HG03095 (cell line): ENCODE data around the gene BCAT1.
"Not testable (repeated sequence)": the region's sequence is repeated elsewhere in the genome, so short reads cannot be mapped to it uniquely, and the experiment has no call there.

Experiments used
- ATAC-seq: cut with Tn5 transposase; IDR thresholded peaks from one replicate; pipeline ENCODE4 v1.9.1; 2021; ENCODE audit warnings: moderate library complexity; ENCODE audit not compliant: unreplicated experiment

The BCAT1 gene

DNA sequence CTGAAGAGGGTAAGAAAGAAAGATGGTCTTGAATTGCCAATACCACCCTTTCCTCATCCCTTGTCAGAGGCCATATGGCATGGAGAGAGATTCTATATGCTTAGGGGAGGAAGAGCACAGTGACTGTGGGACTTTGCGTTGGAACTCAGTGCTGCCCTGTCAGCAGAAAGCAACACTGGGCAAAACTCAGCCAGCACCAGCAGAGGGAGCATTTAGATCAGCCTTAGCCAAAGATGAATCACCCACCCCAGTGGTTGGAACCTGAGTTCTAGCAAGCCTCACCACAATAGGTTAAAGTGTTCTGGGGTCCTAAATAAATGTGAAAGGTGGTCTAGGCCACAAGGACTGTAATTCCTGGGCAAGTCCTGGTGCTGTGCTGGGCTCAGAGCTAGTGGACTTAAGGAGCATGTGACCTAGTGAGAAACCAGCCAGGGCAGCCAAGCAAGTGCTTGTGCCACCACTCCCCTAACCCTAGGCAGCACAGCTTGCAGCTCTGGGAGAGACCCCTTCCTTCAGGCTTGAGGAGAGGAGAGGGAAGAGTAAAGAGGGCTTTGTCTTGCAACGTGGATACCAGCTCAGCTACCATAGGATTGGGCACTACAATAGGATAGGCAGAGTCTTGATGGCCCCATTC is 11.4 kb upstream of the BCAT1 start:
- ATAC-seq: peak; percentile 90

DNA sequence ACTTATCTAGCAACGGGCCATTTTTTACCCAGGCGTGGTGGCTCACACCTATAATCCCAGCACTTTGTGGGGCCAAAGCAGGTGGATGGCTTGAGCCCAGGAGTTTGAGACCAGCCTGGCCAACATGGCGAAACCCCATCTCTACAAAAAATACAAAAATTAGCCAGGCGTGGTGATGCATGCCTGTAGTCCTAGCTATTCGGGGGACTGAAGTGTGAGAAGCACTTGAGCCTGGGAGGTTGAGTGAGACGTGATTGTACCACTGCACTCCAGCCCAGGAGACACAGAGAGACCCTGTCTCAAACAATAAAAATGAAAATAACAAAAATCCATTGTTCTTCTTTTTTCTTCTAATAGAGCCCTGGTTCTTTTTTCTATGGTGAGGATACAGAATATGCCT is 7.5 kb upstream of the BCAT1 start:
- ATAC-seq: not testable (repeated sequence)

DNA sequence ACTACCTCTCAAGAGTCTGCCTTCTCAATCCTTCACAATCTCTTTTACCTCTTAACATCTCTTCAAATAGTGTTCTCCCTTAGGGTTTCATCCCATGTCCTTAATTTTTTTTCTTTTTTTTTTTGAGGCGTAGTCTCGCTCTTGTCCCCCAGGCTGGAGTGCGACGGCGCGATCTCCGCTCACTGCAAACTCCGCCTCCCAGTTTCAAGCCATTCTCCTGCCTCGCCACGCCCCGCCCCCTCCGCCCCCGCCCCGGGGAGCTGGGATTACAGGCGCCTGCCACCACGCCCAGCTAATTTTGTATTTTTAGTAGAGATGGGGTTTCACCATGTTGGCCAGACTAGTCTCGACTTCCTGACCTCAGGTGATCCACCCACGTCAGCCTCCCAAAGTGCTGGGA is 7.0 kb upstream of the BCAT1 start:
- no peak for ATAC-seq

DNA sequence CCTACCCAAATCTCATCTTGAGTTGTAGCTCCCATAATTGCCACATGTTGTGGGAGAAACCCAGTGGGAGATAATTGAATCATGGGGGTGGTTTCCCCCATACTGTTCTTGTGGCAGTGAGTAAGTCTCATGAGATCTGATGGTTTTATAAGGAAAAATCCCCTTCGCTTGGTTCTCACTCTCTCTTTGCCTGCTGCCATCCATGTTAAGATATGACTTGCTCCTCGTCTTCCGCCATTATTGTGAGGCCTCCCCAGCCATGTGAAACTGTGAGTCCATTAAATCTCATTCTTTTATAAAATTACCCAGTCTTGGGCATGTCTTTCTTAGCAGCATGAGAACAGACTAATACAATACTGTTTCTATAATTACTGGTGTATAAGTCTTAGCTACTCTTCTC is 6.5 kb upstream of the BCAT1 start:
- no peak for ATAC-seq

DNA sequence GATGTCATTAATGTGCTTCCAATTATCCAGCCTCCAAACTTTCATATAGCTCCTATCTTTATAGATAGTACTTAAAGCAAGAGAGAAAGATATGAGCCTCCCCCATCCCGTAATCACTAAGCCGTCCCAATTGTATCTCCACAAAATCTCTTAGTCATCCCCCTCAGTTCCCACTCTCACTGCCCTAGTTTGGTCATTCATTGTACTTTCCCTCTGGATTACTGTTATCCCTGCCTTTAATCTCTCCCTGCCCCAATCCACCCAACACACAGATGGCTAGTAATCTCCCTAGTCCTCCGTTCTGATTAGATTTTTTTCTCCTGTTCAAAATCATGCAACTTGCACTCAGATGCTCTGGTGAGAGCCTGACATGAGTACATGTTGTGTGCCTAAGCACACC is 5.4 kb upstream of the BCAT1 start:
- ATAC-seq: no peak

DNA sequence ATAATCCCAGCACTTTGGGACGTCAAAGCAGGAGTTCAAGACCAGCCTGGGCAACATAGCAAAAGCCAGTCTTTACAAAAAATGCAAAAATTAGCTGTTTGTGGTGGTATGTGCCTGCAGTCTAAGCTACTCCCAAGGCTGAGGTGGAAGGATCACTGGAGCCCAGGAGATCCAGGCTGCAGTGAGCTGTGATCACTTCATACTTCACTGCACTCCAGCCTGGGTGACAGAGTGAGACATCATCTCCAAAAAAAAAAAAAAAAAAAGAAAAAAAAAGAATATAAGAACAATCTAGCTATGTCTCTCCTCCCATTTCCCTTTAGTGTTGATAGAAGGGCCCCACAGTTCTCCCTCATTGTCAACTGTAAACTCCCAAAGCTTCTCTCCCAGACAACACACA is 3.5 kb upstream of the BCAT1 start:
- ATAC-seq: no peak

DNA sequence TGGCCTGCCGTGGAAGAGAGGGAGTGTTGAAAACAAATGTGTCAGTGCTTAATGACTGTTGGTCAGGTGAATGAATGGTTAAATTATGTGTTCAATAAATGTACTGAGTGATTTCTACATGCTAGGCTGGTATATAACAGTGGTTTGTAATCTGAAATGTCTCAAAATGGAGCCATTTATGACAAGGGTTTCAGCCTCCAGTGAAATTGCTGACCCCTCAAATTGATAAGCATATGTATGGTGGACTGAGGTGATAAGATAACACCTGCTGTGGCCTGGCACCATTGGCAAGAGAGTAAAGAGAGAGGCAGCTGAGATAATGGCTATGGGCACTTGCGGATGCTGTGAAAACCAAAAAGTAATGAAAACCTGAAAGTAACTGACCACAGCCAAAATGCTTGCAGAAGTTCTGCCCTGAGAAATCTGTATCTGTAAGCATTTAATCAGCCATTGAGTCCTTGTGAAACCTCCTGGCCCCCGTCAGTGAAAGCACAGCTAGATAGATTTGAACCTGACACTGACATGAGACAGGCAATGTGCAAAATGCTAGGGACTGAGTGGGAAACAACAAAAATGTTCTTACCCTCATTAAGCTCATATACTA is 1.4 kb upstream of the BCAT1 start:
- peak; percentile 38 for ATAC-seq

DNA sequence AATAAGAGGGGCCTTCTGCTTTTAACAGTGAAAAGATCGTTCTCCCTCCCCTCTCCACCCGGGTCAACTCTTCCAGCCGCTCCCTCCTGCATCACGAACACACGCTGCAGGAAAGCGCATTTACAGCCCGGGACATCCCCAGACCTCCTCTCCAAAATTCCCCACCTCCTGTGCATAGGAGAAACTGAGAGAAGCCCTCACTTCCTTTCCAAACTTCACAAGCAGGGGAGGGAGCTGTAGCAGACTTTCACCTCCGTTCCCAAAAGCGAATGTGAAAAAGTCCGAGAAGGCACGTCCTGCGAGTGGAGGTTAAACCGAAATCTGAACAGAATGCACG is 513 bp downstream of the BCAT1 start:
- ATAC-seq: peak; percentile 34

DNA sequence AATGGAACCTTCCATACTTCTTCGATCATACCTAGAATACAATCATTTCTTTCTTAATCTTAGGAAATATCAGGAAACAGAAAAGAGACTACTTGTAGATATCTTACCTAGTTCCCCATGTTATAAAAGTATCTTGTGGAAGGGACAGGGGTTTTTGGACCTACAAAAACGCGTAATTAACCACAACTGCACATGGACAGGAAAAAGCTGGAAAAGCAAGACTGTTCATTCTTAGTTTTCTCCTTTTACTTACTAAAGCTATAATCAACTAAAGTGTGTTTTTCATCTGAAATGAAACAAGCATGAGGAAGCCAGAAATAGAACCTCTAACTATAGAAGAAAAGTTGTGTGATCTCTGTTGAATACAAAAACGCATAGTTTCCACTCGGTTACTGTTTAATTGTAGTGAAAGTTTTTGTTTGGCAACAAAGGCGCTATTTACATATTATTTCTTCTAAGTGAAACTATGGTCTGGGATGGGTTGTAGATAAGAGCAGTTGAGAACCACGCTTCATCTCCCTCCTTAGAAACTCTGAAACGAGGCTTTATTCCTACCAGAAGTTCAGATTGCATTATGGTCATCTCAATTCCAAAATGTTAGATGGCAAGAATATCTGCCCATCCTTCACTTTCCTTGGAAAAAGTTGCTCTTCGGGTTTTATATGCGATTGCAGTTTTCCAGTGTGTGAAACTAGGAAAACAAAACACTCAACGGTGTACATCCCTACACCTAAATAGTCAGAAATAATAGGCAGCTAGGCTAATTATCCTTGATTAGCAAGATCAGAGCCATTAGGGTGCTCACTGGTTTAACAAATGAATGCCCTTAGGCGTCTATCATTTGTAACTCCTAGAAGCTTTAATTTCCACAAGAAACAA is 1.1 kb downstream of the BCAT1 start:
- no peak for ATAC-seq

DNA sequence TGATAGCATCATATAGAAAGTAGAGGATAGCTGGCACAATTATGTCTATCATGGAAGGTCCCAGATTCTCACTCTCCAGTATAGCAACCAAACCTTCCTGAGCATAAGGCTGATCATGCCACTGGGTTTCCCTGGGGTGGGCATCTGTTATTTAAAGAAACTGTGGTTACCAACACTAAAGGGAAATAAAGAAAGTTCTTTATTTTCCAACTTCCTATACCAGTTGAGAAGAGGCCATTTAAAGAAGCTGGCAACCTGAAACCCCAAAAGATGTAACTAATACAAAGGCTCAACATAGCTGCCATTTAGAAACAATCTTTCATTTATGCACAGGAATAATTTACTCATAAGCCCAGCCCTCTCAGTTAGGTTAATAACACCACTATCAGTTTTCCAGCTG is 3.1 kb downstream of the BCAT1 start:
- ATAC-seq: no peak

DNA sequence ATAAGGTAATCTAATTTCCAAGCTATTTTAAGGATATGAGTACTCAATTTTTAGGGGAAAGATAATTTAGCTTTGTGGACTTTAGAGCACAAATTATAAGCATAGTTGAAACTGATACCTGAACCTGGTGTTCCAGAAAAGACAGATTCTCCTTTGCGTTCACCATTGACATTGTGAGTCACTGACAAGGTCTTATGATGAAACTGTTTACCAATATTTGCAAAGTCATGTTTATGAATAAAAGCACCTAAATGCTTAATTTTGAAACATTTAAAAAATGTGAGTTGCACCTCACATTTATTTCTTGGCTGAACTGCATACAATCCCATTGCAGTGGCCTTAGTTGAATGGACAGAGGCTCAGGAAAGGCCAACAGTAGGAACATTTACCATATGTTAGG is 3.9 kb downstream of the BCAT1 start:
- no peak for ATAC-seq

DNA sequence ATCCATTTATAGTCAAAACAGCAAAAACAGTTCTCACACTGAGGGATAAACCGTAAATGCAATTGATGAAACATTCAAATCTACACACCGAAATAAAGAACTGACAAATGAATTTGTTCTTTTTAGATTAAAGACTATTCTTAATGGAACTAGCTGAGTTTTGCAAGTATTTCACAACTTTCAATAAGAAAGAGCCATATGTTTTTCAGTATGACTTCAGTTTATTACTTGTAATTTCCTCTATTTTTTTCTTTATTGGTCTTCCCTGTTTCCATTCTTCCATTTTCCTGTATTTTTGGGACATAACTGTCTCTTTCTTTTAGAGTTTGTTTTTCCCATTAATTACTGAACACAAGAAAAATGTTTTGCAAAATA is 4.3 kb downstream of the BCAT1 start:
- no peak for ATAC-seq

DNA sequence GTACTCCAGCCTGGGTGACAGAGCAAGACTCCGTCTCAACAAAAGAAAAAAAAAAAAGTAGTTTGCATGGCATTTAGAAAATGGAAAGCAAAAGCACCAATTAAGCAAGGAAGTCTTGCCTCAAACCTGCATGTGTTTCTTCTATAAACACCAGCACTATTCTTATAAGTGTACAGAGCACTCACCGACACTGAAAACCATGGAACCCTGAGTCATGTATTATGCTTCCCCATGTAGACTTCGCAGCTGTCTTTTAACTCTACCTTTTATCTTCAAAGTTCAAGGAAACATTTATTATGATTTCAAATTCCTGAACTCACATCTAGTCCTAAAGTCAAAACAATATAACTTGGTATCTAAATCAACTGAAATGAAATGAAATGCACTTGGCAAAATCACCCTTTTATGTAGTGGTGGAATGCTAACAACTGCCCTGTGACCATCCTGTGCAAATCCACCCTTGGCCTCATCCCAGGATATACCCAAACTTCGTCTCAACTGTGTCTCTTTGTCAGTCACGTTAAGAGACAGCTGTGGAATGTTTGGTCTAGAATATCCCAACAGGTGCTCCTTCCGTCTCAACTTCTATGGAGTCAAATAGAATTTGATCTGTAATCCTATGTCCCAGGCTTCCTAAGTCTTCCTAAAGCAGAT is 4.8 kb downstream of the BCAT1 start:
- no peak for ATAC-seq

DNA sequence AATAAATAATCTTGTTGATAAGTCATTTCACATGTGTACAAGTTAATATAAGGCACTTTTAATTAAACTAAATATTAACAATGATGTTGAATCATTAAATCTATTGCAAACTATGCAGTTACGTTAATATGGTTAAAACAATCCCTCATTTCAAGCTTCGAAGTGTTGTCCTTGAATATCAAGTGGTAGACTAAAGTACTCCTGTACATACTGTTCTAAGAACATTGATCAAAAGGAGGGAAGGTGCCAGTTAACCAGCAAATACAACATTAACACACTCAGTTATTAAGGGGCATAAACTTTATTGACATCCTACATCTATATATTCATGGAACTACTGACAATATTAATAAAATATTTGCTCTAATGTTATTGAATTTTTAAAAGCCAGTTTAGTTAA is 8.7 kb downstream of the BCAT1 start:
- ATAC-seq: no peak

DNA sequence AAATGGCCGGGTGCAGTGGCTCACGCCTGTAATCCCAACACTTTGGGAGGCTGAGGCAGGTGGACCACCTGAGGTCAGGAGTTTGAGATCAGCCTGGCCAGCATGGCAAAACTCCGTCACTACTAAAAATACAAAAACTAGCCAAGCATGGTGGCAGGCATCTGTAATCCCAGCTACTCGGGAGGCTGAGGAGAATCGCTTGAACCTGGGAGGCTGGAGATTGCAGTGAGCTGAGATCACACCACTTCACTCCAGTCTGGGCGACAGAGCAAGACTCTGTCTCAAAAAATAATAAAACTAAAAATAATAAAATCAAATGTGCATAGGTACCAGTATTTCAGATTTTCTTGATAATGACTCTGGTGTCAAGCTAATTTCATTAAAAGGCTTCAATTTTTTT is 9.3 kb downstream of the BCAT1 start:
- ATAC-seq: not testable (repeated sequence)

DNA sequence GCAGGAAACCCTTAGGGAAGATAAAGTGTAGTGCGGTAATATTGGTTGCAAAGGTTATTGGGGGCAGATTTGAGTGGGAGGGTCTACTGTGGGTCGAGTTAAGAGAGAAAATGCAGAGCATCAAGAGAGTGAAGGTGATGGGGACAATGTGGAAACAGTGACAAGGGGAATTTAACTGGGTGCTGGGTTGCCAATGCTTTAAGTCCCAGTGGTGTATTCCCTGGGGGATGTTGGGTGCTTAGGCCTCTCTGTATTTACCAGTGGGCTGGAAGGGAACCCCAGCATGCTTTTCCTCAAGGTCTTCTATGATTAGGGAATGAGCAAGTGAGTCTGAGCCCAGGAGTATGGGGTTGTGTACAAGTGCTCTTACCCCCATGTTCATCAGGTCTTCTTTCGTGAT is 10.6 kb downstream of the BCAT1 start:
- ATAC-seq: no peak

DNA sequence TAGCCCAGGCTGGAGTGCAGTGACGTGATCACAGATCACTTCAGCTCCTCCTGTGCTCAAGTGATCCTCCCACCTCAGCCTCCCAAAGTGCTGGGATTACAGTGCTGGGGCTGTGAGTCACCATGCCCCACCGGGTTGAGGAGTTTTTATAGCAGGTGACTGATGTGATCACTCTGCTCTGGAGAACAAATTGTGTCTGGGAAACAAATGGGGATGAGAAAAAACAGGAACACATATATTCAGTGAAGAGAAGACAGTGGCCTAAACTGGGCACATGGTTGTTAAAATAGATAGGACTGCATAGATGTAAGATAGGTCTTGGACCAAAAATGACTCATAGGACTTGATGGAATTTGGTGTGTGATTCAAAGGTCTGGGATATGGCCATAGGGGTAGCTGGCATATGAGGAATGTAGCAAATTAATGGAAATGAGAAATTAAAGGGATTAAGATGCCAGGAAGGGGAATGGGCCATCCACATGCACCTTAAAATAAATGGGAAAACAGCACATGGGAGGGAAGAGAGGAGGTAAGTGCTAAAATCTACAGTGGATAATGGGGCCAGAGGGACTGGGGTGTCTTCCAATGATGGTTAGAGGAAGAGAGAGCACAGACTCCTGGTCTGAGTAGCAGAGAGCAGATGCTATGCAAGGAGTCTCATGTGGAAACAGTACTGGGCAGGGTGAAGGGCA is 11.2 kb downstream of the BCAT1 start:
- ATAC-seq: no peak

DNA sequence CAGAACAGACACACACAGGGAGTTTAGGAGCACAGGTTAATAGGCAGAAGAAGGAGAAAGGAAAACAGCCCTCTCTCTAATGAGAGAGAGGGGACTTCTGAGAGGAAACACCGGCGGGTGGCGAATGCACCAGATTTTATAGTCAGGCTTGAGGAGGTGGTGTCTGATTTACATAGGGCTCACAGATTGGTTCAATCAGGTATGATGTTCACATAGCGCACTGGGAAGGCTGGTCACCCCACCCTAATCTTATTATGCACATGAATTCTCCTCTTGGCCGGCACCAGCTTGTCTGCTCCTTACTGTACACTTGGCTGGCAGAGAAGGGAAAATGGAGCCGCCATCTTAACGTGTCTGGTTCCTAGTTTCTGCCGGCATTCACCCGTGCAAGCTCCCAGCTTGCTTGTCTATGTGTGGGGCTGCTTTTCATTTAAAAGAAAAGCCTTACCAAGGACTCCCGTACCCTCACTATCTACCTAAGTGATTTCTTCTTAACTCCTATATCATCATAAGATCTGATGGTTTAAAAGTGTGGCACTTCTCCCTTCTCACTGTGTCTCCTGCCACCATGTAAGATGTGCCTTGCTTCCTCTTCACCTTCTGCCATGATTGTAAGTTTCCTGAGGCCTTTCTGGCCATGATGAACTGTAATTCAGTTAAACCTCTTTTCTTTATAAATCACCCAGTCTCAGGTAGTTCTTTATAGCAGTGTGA is 15.1 kb downstream of the BCAT1 start:
- no peak for ATAC-seq

DNA sequence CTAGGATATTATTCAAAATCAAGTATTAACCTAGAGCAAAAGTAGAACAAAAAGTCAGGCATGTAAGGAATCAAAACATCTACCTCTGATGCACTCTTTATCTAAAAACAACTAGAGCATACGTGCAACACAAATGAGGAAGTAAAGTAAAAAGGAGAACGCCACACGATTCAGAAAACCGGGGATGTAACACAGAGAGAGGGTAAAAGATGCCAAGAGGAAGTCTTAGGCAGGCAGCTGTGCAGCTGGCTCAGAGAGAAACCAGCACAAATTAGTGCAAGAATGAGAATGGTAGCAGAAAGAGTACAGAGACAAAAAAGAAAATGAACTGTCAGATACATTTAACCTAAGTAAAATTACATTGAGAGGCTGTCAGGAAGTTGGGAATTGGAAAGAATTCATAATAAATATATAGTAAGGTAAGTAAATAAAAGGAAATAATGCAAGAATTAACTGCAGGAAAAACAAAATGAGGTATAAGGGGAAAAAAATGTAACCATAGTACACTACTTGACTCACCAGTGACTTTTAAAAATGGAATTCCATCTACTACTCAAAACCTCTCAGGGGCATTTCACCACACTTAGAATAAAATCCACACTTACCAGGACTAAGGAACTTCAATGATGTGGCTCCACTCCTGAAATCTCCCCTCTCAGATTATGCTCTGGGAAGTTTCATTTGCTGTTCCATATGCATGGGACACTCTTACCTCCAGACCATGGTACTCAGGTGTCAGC is 17.1 kb downstream of the BCAT1 start:
- peak; percentile 86 for ATAC-seq

DNA sequence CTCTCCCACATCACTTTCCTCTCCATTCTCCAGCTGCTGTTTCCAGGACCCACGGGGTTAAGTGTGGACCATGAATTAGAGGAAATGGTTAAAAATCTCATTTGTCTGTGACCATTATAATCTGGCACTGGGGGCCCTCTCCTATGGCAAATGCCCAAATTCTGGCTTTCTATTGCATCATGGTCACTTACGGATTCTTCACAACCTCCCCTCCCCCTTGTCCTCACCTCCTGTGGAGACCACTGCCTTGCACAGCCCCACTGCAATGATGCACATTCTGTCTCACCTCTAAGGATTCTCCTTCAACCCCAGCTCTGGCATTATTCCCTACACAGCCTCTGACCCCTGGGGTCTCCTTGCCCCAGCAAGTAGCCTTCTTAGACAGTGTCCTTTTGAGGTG is 18.9 kb downstream of the BCAT1 start:
- no peak for ATAC-seq
